Measurements from ENCODE around the gene LRCH4.
A peak's percentile ranks its signal among the peaks of the same experiment; 100 is the strongest.
"Not testable (repeated sequence)": the region's sequence is repeated elsewhere in the genome, so short reads cannot be mapped to it uniquely, and the experiment has no call there.

LRCH4 gene

DNA sequence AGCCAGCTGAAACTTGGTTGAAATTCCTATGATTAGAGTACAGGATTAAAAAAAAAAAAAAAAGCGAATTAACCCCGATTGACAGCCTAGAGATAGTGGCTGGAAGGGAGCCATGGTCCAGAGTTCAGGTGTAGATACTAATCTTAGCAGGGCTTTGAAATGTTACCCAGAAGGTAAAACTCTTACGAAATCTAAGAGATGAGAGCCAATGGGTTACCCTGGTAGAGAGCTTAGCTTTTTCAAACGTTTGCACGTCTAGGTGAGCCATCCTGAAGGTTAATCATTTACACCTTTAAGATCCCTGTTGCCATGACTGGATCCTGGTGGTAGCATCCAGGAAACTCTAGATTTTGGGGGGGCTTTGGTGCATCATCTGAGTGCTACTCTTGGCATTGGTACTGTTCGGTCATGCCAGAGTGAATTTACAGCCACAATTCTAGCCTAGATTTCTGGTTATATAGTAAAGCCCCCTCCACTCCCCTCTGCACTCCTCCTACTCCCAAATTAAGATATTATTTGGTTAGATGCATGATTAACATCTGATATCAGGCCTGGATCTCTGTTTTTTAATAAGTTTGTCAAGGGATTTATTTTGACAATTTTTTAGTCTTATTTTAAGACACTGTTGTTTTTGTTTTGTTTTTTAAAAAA, 45.7 kb downstream of the LRCH4 start:
- no peak for DNase-seq

- DNase-seq = peak; percentile 34
Measured at GRCh38 chr7:100539436-100540006, 46.4 kb downstream of the LRCH4 start.

- peak; percentile 100 for DNase-seq
Measured at GRCh38 chr7:100538654-100539435, 47.1 kb downstream of the LRCH4 start, which contains the start of gene AGFG2. AGFG2 (plus strand) TSS chr7:100539203; CDS start chr7:100539347, 144 bp downstream.

GRCh38 chr7:100538348-100538653, 47.6 kb downstream of the LRCH4 start:
- DNase-seq = no peak

GRCh38 chr7:100536695-100537094, 49.2 kb downstream of the LRCH4 start:
- not testable (repeated sequence) for DNase-seq

DNA sequence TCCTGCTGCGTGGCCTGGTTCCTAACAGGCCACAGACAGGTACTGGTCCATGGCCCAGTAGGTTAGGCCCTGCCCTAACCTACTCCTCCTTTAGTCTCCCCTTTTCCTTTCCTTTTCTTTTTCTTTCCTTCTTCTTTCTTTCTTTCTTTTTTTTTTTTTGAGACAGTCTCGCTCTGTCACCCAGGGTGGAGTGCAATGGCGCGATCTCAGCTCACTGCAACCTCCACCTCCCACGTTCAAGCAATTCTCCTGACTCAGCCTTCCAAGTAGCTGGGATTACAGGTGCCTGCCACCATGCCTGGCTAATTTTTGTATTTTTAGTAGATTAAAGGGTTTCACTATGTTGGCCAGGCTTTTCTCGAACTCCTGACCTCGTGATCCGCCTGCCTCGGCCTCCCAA, 49.9 kb downstream of the LRCH4 start:
- not testable (repeated sequence) for DNase-seq

GRCh38 chr7:100532165-100533022, 53.5 kb downstream of the LRCH4 start:
- DNase-seq = no peak

DNA sequence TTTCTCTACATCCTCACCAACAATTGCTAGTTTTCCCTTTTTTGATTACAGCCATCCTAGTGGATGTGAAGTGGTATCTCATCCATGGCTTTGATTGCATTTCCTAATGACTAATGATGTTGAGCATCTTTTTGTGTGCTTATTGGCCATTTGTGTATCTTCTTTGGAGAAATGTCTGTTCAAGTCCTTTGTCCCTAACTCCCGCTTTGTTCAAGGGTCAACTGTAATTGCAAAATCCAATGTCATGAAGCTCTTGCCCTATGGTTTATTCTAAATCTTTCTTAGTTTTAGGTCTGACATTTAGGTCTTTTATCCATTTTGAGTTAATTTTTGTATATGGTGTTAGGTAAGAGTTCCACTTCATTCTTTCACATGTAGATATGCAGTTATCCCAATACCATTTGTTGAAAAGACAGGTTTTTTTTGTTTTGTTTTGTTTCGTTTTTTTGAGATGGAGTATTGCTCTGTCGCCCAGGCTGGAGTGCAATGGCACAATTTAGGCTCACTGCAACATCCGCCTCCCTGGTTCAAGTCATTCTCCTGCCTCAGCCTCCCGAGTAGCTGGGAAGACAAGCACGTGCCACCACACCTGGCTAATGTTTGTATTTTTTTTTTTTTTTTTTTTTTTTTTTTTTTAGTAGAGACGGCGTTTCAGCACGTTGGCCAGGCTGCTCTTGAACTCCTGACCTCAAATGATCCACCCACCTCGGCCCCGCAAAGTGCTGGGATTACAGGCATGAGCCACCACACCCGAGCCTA, 57.6 kb downstream of the LRCH4 start:
- not testable (repeated sequence) for DNase-seq
